Measurements from ENCODE around the gene IFNA5. TPM values are rescaled to one million over a fixed set of nuclear protein-coding genes. Genes with fewer than 3 reads are reported as not detected.

IFNA5 gene
- total and polyA plus RNA-seq, 8 donors: not detected

GRCh38 chr9:21294364-21294774 lies 10.7 kb downstream of the IFNA5 start:
- no peaks in the 10 kb centered on the region for H3K4me1 ChIP-seq
- intact Hi-C loops (cut with DNase I): no loop called here
- no peaks in the 10 kb centered on the region for H3K27me3 ChIP-seq
- DNase-seq (no peak), ATAC-seq (peak; percentile 50)
- no peak overlapping the region for H3K27ac ChIP-seq
- H3K9me3 ChIP-seq: no peaks in the 10 kb centered on the region
- H3K36me3 ChIP-seq: no peaks in the 10 kb centered on the region
- no peak for TF ChIP-seq CTCF (IDR thresholded peaks at IDR 0.05)
- H3K4me3 ChIP-seq: no peak overlapping the region

- H3K36me3 ChIP-seq: no peaks in the 10 kb centered on the region
- TF ChIP-seq CTCF (IDR thresholded peaks at IDR 0.05): no peak
- no peak overlapping the region for H3K4me3 ChIP-seq
- H3K27me3 ChIP-seq: no peaks in the 10 kb centered on the region
- peaks cover 0 to 11% of the 10 kb centered on the region in 2 donors for H3K4me1 ChIP-seq
- H3K27ac ChIP-seq: no peak overlapping the region
- intact Hi-C loops (cut with DNase I): no loop called here
- no peaks in the 10 kb centered on the region for H3K9me3 ChIP-seq
- DNase-seq (no peak), ATAC-seq (no peak)
These were observed 15.3 kb downstream of the IFNA5 start for GRCh38 chr9:21289848-21290247.

GRCh38 chr9:21287280-21287679 lies 17.8 kb downstream of the IFNA5 start:
- H3K36me3 ChIP-seq: no peaks in the 10 kb centered on the region
- H3K4me1 ChIP-seq: peaks cover 0 to 11% of the 10 kb centered on the region in 2 donors
- H3K27ac ChIP-seq: peak overlapping the region in 1 of 2 donors; percentile 48
- no peak for TF ChIP-seq CTCF (IDR thresholded peaks at IDR 0.05)
- ATAC-seq: no peak
- H3K27me3 ChIP-seq: no peaks in the 10 kb centered on the region
- no peak overlapping the region for H3K4me3 ChIP-seq
- intact Hi-C loops (cut with DNase I): no loop called here
- no peak for DNase-seq
- no peaks in the 10 kb centered on the region for H3K9me3 ChIP-seq

- no peak for ATAC-seq
- TF ChIP-seq CTCF (IDR thresholded peaks at IDR 0.05): no peak
- Histone ChIP-seq H3K9me3 (no peaks in the 10 kb centered on the region), H3K27me3 (no peaks in the 10 kb centered on the region), H3K4me1 (peaks cover 0 to 11% of the 10 kb centered on the region in 2 donors), H3K27ac (peak overlapping the region in 1 of 2 donors; percentile 48), H3K36me3 (no peaks in the 10 kb centered on the region), H3K4me3 (no peak overlapping the region)
- no peak for DNase-seq
- intact Hi-C loops (cut with DNase I): no loop called here
These were observed 18.5 kb downstream of the IFNA5 start for GRCh38 chr9:21286659-21287058.

GRCh38 chr9:21286099-21286498 lies 19.0 kb downstream of the IFNA5 start:
- no peak for ATAC-seq
- no peaks in the 10 kb centered on the region for H3K27me3 ChIP-seq
- no peak overlapping the region for H3K4me3 ChIP-seq
- intact Hi-C loops (cut with DNase I): no loop called here
- no peaks in the 10 kb centered on the region for H3K36me3 ChIP-seq
- no peak for DNase-seq
- H3K27ac ChIP-seq: no peak overlapping the region
- H3K4me1 ChIP-seq: peaks cover 0 to 11% of the 10 kb centered on the region in 2 donors
- TF ChIP-seq CTCF (IDR thresholded peaks at IDR 0.05): no peak
- H3K9me3 ChIP-seq: no peaks in the 10 kb centered on the region
